HTR-8/SVneo (cell line): ENCODE measurements around the gene SCLT1.

Experiments used
- DNase-seq: peaks from one replicate; pipeline ENCODE4 v3.0.0; 2011; ENCODE audit warnings: low spot score, mixed read lengths; ENCODE audit not compliant: insufficient read length
- FAIRE-seq: peaks from 2 replicates; lab custom pipeline; 2011; peaks lifted over from hg19 to GRCh38; lab: Jason Lieb, UNC

Gene SCLT1

GRCh38 chr4:128853741-128854140 lies 239.6 kb downstream of the SCLT1 start:
- DNase-seq (no peak), FAIRE-seq (no peak)

GRCh38 chr4:128850252-128850651 lies 243.1 kb downstream of the SCLT1 start:
- FAIRE-seq (no peak), DNase-seq (no peak)

GRCh38 chr4:128848461-128848860 lies 244.9 kb downstream of the SCLT1 start:
- FAIRE-seq (no peak), DNase-seq (no peak)

GRCh38 chr4:128847082-128847724 lies 246.1 kb downstream of the SCLT1 start:
- FAIRE-seq, result no peak
- DNase-seq, result no peak

GRCh38 chr4:128846063-128846462 lies 247.3 kb downstream of the SCLT1 start:
- FAIRE-seq, result peak; percentile 23

GRCh38 chr4:128844931-128845330 lies 248.4 kb downstream of the SCLT1 start:
- FAIRE-seq, result no peak
- DNase-seq, result no peak

More at GRCh38 chr4:128846063-128846462, 247.3 kb downstream of the SCLT1 start:
- DNase-seq, result no peak

GRCh38 chr4:128841402-128841801 lies 251.9 kb downstream of the SCLT1 start:
- FAIRE-seq, result no peak

GRCh38 chr4:128840711-128841318 lies 252.5 kb downstream of the SCLT1 start:
- no peak for DNase-seq
- no peak for FAIRE-seq

More at GRCh38 chr4:128841402-128841801, 251.9 kb downstream of the SCLT1 start:
- no peak for DNase-seq

GRCh38 chr4:128837679-128838078 lies 255.7 kb downstream of the SCLT1 start:
- DNase-seq (no peak), FAIRE-seq (no peak)

GRCh38 chr4:128837198-128837597 lies 256.1 kb downstream of the SCLT1 start:
- DNase-seq (no peak), FAIRE-seq (no peak)

GRCh38 chr4:128835498-128836222 lies 257.7 kb downstream of the SCLT1 start:
- no peak for DNase-seq
- no peak for FAIRE-seq
